Measurements from ENCODE around the gene ICE2.

ICE2 gene

DNA sequence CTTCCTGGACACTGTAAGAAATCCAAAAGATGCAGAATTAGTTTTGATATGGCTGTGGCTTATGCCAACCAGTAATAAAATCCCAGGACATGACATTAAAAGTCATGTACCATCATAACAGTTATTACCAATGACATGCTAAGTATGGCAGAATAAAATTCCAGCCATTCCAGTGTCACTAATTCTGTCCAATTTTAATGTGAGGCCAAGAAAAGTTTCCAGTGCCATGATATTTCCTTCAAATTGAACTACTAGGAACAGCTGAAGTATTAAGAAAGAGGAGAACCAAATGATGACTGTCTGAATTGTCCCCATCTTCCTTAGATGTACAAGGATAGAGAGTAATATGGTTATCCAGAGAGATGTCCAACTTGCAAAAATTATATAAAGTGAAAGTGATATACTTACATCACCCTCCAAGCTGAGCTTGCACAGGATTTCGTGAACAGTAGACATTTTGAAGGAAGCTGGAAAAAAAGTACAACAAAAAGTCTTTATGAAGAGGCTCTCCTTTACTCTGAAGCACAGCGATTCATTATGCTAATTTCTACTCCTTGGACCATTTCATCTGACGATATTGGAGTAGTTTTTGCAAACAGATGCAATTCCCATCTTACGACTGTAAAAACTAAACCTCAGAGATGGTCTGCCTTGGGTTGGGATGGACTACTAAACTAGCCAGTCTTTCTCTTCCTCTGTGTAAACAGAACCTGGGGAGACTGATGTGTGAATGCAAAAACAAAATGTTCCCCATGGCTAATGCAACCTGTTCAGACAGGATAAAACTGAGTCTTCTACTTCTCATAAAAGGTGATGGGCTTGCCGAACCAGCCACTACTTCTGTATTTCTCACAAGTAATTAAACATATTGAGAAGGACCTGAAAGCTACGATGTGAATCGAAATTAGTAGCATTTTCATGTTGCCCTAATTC lies 93.1 kb downstream of the ICE2 start:
- no peak for DNase-seq

GRCh38 chr15:60384526-60385126 lies 94.3 kb downstream of the ICE2 start:
- no peak for DNase-seq

GRCh38 chr15:60384053-60384452 lies 94.9 kb downstream of the ICE2 start:
- no peak for DNase-seq

- no peak for DNase-seq
Measured at GRCh38 chr15:60382773-60383674, 95.9 kb downstream of the ICE2 start.

DNA sequence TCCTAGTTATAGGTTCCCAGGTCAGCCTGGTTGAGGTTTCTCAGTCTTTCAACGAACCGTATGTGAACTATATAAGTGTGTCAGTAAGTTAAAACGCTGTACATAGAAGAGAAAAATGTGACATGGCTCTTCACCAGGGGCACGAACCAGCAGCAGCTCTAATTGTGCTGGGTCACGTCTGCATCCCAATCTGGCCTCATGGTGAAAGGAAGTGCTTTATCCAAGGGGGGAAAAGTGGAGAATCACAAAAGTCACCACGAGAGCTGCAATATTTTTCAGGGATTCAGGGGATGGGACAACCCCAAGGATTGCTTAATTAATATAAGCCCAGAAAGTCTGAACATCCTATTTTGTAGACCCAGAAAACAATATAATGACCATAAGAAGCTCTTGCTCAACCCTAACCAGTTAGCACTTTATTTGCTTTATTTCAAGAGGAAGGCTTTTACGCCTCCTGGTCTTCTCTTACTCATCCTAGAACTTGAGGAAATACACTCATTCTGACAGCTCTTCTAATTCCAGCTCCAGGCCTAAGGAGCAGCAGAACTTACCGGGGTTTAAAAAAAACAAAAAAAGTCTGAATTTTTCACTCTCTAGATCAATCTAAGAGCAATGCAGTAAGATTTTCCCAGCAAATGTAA lies 97.7 kb downstream of the ICE2 start:
- DNase-seq = peak in 1 of 2 donors; percentile 40

- no peak for DNase-seq
Measured at GRCh38 chr15:60379525-60380274, 99.2 kb downstream of the ICE2 start.

- no peak for DNase-seq
Measured at GRCh38 chr15:60379185-60379524, 99.8 kb downstream of the ICE2 start.

GRCh38 chr15:60376677-60377095 lies 102.3 kb downstream of the ICE2 start:
- DNase-seq = no peak

GRCh38 chr15:60375306-60375705 lies 103.6 kb downstream of the ICE2 start:
- DNase-seq = no peak

- DNase-seq = no peak
Measured at GRCh38 chr15:60374628-60375081, 104.3 kb downstream of the ICE2 start.

- no peak for DNase-seq
Measured at GRCh38 chr15:60374209-60374608, 104.7 kb downstream of the ICE2 start.

GRCh38 chr15:60373745-60374144 lies 105.2 kb downstream of the ICE2 start:
- DNase-seq = no peak

DNA sequence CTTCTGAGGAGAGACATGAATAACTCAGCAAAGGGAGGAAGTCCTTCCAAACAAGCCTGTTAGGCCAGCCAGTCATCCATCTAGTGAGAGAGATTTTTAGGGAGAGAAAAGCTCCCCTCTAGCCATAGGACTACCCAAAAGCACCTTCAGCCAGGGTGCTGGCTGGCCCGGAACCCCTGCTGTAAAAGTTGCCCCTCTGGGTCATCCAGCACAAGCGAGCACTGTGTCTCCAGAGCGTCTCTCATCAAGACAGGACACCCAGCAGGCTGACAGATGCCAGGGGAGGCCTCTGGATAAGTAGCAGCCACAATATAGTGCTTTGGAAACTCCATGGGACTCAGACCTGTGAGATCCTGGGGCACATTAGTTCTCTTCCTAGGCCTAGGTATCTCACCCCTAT lies 105.6 kb downstream of the ICE2 start:
- no peak for DNase-seq

DNA sequence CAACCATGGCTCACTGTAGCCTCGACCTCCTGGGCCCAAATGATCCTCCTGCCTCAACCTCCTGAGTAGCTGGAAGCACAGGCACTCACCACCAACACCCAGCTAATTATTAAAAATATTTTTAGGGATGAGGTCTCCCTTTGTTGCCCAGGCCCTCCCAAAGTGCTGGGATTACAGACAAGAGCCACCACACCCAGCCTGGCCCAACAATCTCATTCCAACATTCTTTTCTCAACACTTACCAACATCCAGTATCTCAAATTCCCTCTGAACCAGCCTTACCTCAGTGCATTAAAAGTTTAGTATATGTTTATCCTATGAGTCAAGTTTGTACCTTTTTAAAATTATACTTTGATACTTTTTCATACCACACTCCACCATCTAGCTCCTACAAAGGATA lies 106.2 kb downstream of the ICE2 start:
- DNase-seq = no peak

DNA sequence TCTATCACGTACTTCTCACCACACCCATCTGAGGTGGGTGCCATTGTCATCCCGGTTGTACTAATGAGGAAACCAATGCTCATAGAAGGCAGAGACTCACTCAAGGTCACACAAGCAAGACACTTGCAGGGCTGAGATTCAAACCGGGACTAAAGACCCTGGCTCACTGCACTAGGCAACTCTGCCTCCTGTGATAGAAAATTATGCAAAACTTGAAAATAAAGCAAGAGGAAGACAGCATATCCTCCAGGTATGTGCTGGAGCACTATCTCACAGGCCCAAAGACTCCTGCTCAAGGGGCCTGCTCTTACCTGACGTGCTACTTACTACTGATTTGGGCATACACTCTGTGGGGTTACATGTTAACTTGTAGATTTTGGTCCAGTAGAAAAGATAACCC lies 106.7 kb downstream of the ICE2 start:
- no peak for DNase-seq

- no peak for DNase-seq
Measured at GRCh38 chr15:60371175-60372051, 107.5 kb downstream of the ICE2 start.

- DNase-seq = no peak
Measured at GRCh38 chr15:60370869-60371136, 108.1 kb downstream of the ICE2 start.

GRCh38 chr15:60370105-60370868 lies 108.7 kb downstream of the ICE2 start:
- no peak for DNase-seq

DNA sequence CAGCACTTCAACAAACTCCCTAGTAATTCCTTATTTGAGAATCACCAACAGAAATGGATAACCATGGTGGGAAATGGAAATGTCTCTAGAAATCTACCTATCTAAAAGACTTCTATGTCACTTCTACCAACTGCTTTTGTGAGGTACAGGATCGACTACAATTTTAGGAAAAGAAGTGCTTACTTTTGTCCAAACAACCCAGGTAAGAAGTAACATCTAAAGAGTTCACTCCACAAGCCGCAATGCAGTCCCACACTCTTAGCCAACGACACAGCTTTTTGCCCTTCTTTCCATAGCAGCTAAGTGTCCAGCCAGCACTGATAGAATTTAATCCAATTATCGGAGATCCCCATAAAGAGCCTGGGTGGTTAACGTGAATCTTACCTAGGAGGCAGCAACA lies 109.2 kb downstream of the ICE2 start:
- no peak for DNase-seq
